Measurements from ENCODE around the gene ZFYVE27. TPM values are rescaled to one million over a fixed set of nuclear protein-coding genes. Genes with fewer than 3 reads are reported as not detected.

ZFYVE27 gene
- total RNA-seq, 6 experiments from 2014 or later: 16.6 to 23.0 (median 18.3) TPM

DNA sequence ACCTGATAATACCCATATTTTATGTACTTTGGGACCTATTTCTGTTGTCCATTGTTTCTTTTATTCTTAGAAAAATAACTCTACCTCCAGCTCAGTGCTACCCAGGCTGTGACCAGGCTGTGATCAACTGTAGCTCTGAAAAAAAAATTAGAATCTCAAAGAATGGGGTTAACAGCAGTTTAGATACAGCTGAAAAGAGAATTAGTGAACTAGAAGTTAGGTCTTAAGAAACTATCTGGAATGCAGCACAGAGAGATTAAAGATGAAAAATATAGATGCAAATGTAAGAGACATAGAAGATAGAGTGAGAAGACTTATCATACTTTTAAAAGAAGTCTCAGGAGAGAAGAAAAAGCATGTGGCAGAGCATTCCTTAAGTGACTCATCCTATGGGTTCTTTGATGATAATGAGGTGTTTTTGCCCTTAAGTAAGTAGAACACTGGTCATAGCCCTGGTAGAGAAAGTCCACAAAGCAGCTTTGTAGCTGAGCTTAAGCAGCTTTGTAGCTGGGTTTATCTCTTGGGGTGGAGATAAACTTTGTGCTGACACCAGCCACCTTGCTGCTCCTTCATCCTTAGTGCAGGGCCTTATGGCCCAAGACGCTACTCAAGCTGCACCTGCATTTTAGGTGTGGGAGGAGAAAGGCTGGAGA is 62.2 kb downstream of the ZFYVE27 start:
- Mint-ChIP-seq H3K27ac (no peak overlapping the region), H3K4me3 (no peak overlapping the region), H3K4me1 (ENCODE audit: low read depth) (no peaks in the 10 kb centered on the region), H3K36me3 (ENCODE audit: low read depth) (peaks cover 7% of the 10 kb centered on the region; the same call in 1 of the 2 replicates), H3K27me3 (ENCODE audit: insufficient read depth) (peaks cover 49% of the 10 kb centered on the region), H3K9me3 (peaks cover 14% of the 10 kb centered on the region)
- no peak for DNase-seq
- TF ChIP-seq, protein P1, sequence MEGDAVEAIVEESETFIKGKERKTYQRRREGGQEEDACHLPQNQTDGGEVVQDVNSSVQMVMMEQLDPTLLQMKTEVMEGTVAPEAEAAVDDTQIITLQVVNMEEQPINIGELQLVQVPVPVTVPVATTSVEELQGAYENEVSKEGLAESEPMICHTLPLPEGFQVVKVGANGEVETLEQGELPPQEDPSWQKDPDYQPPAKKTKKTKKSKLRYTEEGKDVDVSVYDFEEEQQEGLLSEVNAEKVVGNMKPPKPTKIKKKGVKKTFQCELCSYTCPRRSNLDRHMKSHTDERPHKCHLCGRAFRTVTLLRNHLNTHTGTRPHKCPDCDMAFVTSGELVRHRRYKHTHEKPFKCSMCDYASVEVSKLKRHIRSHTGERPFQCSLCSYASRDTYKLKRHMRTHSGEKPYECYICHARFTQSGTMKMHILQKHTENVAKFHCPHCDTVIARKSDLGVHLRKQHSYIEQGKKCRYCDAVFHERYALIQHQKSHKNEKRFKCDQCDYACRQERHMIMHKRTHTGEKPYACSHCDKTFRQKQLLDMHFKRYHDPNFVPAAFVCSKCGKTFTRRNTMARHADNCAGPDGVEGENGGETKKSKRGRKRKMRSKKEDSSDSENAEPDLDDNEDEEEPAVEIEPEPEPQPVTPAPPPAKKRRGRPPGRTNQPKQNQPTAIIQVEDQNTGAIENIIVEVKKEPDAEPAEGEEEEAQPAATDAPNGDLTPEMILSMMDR (IDR thresholded peaks at IDR 0.05): no peak

DNA sequence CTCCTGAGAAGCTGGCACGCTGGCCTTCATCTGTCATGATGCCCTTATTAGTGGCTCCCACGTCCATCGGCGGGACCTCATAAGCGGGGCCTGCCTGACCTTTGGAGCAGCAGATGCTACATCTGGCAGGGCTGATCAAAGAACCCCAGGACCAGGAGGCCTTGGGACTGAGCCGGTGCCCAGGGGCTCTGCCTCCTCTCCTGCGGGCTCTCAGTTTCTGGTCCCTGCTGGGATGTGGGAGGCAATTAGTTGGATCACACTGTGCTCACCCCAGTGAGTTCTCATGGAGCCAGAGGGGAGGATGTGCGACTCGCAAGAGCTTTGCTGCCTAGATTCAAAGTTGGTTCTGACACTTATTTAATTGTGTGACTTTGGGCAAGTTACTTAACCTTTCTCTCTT is 63.5 kb downstream of the ZFYVE27 start:
- no peaks in the 10 kb centered on the region for H3K4me1 Mint-ChIP-seq (ENCODE audit: low read depth)
- TF ChIP-seq, protein P1 (IDR thresholded peaks at IDR 0.05): no peak
- H3K27me3 Mint-ChIP-seq (ENCODE audit: insufficient read depth): peaks cover 49% of the 10 kb centered on the region

DNA sequence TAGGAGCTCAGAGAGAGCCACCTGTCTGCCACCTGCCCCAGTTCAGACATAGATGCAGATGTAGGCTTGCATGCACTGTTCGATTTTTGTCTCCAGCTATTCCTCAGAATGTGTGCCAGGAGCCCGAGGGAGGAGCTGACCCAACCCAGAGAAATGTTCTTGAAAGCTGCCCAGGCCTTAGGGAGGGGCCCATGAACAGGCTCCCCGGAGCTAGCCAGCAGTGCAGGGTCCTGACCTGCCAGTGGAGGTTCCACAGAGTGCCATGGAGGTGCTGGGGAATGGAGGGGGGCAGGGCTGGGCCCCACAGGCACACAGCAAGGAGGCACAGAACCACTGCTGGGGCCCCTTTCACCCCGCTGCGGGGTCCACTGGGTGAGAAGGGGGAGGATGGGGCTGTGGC is 64.5 kb downstream of the ZFYVE27 start:
- peaks cover 46% of the 10 kb centered on the region for H3K27me3 Mint-ChIP-seq (ENCODE audit: insufficient read depth)
- no peak for DNase-seq
- H3K27ac Mint-ChIP-seq: no peak overlapping the region
- no peaks in the 10 kb centered on the region for H3K4me1 Mint-ChIP-seq (ENCODE audit: low read depth)
- TF ChIP-seq, protein P1 (IDR thresholded peaks at IDR 0.05): no peak
- peaks cover 7% of the 10 kb centered on the region; the same call in 1 of the 2 replicates for H3K36me3 Mint-ChIP-seq (ENCODE audit: low read depth)
- H3K9me3 Mint-ChIP-seq: peaks cover 14% of the 10 kb centered on the region
- H3K4me3 Mint-ChIP-seq: no peak overlapping the region

More for the DNA sequence above, 63.5 kb downstream of the ZFYVE27 start:
- H3K27ac Mint-ChIP-seq: no peak overlapping the region
- DNase-seq: no peak
- H3K36me3 Mint-ChIP-seq (ENCODE audit: low read depth): peaks cover 7% of the 10 kb centered on the region; the same call in 1 of the 2 replicates
- H3K9me3 Mint-ChIP-seq: peaks cover 14% of the 10 kb centered on the region
- H3K4me3 Mint-ChIP-seq: no peak overlapping the region

DNA sequence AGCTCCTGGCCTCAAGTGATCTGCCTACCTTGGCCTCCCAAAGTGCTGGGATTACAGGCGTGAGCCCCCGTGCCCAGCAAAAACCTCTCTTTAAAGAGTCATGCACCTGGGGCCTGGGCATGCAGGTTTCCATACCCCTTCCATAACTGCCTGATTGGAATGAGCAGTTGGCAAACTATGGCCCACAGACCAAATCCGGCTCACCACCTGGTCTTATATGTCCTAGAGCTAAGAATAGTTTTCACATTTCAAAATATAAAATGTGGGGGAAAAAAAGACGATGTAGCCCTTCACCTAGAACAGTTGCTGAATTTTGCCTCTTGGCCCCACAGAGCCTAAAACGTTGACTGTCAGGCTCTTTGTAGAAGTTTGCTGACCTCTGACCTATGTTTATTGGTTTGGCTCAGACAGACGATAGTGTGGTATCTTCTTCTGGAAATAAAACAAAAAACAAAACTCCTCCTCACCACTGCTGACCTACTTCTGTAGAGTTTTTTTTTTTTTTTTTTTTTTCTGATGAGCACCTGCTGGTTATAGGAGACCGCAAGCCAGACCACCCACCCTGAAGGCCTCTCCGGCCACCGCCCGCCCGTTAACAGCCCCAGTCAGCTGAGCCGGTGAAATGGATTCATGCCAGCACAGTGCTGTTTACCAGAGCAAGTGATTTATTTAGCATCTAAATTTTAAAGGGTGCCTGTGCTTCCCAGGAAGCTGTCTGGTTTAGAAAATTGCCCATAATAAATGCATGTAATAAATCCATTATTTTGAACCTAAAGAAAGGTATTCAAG is 68.4 kb downstream of the ZFYVE27 start:
- Mint-ChIP-seq H3K27me3 (ENCODE audit: insufficient read depth) (peaks cover 48% of the 10 kb centered on the region), H3K4me1 (ENCODE audit: low read depth) (0 out of 2 replicates have a peak, but pooled peaks cover under 1% of the 10 kb centered on the region), H3K9me3 (no peaks in the 10 kb centered on the region), H3K4me3 (no peak overlapping the region), H3K27ac (no peak overlapping the region), H3K36me3 (ENCODE audit: low read depth) (no peaks in the 10 kb centered on the region)
- TF ChIP-seq, protein P1 (IDR thresholded peaks at IDR 0.05): no peak
- DNase-seq: no peak

DNA sequence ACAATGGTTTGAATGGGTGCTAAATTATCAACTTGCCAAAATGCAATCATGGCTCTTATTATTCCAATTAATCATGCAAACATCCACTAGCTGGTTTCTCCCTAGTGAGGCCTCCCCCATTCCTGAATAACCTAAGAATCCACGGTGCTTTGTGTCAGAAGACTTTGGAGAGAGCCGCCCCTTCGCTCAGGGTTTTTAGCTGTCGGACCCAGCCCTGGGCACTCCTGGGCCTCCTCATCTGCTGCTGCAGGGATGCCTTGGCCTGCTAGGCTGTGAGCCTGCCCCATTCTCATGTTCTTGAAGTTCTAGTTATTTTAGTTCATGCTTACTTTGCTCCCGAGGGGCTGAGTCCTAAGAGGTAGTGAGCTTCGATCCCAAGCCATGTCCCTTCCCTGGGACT is 69.0 kb downstream of the ZFYVE27 start:
- no peaks in the 10 kb centered on the region for H3K36me3 Mint-ChIP-seq (ENCODE audit: low read depth)
- no peak for DNase-seq
- TF ChIP-seq, protein P1 (IDR thresholded peaks at IDR 0.05): no peak
- no peak overlapping the region for H3K27ac Mint-ChIP-seq
- peaks cover 43% of the 10 kb centered on the region for H3K27me3 Mint-ChIP-seq (ENCODE audit: insufficient read depth)
- H3K9me3 Mint-ChIP-seq: no peaks in the 10 kb centered on the region
- H3K4me3 Mint-ChIP-seq: no peak overlapping the region
- H3K4me1 Mint-ChIP-seq (ENCODE audit: low read depth): peaks cover 7% of the 10 kb centered on the region; the same call in 1 of the 2 replicates
